Kidney tubule cell (primary cell): ENCODE results near the gene BUD13.
A peak's percentile ranks its signal among the peaks of the same experiment; 100 is the strongest.

ENCODE experiments used
- DNase-seq: peaks from one replicate; pipeline ENCODE4 v3.0.0-alpha.2; 2018; ENCODE audit warnings: low spot score

BUD13 gene

GRCh38 chr11:116750070-116750718, 22.6 kb downstream of the BUD13 start:
- no peak for DNase-seq

GRCh38 chr11:116742104-116742503, 30.7 kb downstream of the BUD13 start:
- DNase-seq, result no peak

GRCh38 chr11:116740741-116741140, 32.0 kb downstream of the BUD13 start:
- no peak for DNase-seq

GRCh38 chr11:116738975-116739374, 33.8 kb downstream of the BUD13 start:
- no peak for DNase-seq

GRCh38 chr11:116736763-116737162, 36.0 kb downstream of the BUD13 start:
- DNase-seq, result peak; percentile 7

- DNase-seq, result no peak
These were observed 38.7 kb downstream of the BUD13 start for GRCh38 chr11:116733969-116734508.

GRCh38 chr11:116733043-116733755, 39.6 kb downstream of the BUD13 start:
- DNase-seq, result no peak

GRCh38 chr11:116732271-116733042, 40.3 kb downstream of the BUD13 start:
- DNase-seq, result peak; percentile 67

GRCh38 chr11:116731821-116732220, 41.0 kb downstream of the BUD13 start:
- DNase-seq, result no peak

GRCh38 chr11:116731097-116731761, 41.6 kb downstream of the BUD13 start:
- no peak for DNase-seq

GRCh38 chr11:116730601-116731000, 42.2 kb downstream of the BUD13 start:
- no peak for DNase-seq

GRCh38 chr11:116730241-116730561, 42.6 kb downstream of the BUD13 start:
- no peak for DNase-seq

GRCh38 chr11:116729501-116730240, 43.1 kb downstream of the BUD13 start:
- no peak for DNase-seq

GRCh38 chr11:116727990-116728389, 44.8 kb downstream of the BUD13 start:
- no peak for DNase-seq

GRCh38 chr11:116725434-116726221, 47.2 kb downstream of the BUD13 start:
- peak; percentile 18 for DNase-seq

- DNase-seq, result no peak
These were observed 48.0 kb downstream of the BUD13 start for GRCh38 chr11:116724813-116725212.

- DNase-seq, result no peak
These were observed 49.3 kb downstream of the BUD13 start for GRCh38 chr11:116723511-116723910.

- DNase-seq, result no peak
These were observed 50.8 kb downstream of the BUD13 start for GRCh38 chr11:116721988-116722387.

GRCh38 chr11:116720895-116721294, 51.9 kb downstream of the BUD13 start:
- DNase-seq, result no peak

- DNase-seq, result no peak
These were observed 53.8 kb downstream of the BUD13 start for GRCh38 chr11:116718955-116719501.
